Measurements from ENCODE around the gene TUBGCP2.

The TUBGCP2 gene

DNA sequence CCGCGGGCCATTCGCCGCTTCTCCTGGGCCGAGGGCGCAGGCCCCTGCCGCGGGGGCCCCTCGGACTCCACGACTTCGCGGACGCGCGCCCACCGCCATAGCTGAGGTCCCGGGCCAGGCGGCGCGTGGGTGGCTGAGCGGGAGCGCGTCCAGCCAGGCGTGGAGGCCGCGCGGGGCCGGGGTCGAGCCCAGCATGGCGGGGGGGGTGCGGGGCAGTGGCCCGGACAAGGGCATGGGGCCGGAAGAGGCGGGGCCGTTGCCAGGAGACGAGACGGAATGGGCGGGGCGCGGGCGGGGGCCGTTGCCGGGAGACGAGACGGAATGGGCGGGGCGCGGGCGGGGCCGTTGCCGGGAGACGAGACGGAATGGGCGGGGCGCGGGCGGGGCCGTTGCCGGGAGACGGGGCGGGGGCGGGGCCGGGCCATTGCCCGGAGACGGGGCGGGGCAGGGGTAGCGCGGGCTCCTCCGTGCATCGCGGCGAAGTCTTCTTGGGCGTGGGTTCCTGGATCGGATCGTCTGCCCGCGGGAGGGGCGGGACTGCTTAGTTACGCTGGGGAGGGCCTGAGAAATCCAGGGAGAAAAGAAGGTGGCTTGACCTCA is 46.8 kb downstream of the TUBGCP2 start:
- peak; percentile 69 for DNase-seq

DNA sequence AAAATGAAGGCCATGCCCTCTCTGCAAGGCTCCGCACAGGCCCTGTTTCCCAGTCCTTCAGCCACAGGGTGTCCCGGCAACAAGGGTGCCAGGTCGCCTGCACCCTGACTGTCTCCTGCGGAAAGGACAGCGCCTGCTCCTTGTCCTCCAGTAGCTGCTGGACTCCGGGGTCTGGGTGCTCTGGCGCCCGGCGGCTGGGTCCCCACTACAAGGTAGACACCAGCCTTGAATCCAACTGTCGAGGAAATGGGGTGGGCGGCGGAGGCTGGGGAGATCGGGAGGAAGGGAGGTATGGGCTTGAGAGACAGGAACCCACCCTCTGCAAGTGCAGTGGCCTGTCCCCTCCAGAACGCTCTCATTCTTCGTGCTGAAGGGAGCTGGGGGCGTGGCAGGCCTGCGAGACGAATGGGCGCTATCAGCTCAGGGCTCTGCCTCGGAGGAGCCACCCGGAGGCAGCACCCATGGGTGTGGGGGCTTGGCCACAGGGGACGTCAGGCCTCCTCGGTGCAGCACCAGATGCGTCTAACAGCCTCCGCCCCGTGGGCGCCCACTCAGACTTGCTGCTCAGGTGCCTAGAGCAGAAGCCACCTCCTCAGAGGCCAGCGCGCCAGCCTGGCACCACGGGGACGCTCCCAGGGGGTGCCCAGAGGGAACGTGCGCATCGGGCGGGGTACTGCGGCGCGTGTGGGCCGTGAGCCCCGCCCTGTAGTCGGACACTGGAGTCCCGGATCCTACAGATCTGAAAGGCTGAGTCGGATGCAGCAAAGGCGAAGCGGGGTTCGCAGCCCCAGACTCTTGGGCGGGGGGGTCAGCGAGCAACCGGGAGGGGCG is 47.6 kb downstream of the TUBGCP2 start:
- DNase-seq = peak; percentile 42

DNA sequence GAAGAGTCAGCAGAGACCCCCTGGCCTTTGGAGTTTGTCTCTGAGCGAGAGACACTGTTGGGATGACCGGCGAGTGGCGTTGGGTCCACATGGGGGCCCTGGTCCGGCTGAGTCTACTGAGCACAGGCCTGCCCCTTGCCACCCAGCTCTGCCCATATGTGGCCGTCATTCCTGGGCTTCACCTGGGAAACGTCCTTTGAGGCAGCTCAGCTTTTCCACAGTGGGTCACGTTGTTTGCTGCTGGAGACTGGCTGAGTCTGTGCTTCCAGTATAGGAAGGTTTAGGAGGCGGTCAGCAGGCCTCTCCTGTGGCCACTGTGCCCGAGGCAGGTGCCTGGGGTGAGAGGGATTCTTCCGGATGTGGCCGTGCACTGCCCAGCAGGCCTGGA is 49.1 kb downstream of the TUBGCP2 start:
- DNase-seq = no peak

DNA sequence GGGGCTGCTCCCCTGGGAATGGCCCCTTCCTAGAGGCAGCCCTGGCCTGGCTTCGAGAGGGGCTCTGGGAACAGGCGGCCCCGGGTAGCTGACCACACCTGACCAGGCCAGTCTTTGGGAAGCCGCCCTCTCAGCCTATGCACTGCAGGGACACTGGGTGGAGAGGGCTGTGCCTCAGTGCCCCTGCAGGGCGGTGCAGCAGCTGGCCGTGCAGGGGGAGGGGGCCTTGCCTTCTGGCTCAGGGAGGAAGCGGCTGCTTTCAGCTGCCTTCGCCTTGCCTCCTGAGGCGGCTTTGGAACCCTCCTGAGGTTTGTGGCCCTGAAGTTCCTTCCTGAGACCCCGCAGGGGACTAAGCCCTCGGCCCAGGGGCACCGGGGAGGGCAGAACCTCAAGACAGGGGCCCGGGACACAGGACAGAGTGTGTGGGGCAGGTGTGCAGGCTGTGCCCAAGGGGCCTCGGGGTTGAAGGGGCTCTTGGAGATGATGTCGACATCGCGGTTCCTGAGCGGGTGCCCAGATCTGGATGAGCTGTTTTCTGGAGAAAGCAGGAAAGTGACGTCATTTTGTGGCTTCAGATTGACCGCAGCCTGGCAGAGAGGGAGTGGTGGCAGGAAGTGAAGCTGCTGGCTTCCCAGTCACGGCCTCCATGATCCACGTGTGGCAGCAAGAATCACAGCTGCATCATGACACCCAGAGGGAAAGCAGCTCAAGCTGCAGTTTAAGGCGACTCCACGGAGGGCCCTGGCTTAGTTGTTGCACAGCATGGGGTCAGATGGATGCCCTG is 49.7 kb downstream of the TUBGCP2 start:
- DNase-seq = peak; percentile 78

DNA sequence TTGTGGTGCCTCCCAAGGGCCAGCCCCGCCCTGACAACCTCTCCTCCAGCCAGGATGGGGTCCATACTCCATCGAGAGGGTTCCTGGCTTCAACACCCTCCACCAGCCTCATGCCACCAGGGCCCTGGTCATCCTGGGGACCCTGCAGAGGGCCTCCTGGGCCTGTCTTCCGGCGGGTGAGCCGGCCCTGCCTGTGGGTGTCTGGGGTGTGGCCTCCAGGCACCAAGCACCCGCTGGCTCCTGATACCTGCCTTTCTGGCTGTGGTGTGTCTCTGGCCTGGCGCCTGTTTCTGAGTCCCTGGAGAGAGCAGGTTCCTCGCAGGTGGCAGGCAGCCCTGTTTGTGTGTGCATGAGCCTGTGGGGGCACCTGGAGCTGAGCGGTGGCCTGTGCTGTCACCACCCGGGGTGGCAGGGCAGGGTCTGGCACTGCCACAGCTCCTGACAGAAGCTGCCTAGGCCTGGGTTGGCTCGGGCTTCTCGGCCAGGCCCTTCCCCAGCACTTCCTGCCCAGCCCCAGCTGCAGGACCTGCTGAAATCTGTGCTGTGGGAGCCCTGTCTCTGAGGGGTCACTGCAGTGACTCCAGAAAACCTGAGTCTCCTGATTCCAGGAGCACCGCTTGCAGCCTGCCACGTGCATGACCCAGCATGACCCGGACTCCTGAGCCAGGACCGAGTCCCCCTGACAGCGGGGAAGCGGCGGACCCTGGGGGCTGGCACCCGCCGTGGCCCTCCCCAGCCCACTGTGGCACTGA is 50.4 kb downstream of the TUBGCP2 start:
- no peak for DNase-seq

DNA sequence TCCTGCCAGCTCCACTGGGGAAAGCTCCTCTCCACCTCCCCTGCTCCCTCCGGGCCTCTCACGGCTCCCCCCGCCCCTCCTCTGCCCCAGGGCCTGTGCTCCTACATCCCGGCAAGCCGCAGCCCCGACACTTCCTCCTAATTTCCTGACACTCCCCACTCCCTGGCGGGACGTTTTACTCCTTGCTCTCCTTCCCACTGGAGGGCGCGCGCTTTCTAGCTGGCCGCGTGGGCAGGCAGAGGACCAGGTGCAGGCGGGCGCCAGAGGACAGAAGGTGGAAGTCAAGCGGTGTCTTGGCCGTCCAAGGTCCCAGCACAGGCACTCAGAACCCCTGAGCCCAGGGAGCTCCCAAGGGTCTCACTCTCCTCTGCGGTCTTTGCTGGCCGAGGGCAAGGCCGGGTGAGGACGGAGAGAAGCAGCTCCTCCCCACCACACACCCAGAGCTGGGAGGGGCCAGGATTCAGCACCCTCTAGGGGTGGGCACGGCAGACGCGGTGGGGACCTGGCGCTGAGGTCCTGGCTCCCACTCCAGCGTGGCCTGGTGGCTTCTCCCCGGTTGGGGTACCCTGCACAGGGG is 51.1 kb downstream of the TUBGCP2 start:
- no peak for DNase-seq

DNA sequence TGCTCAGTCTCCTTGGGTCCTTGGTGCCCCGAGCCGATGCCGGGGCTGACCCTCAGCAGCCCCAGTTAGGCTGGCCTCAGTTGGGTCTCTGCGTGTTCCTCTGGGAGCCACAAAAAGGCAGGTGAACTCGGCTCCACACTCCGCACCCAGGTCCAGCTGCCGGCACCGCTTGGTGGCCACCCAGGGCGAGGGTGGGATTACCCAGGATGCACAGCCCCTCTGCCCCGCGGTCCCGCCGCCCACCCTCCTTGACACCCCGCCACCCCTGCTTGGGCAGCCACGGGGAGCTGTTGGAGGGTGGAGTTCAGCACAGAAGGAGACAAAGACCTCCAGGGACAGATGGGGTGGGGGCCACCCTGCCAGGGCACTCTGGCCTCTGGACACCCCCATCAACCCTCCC is 53.3 kb downstream of the TUBGCP2 start:
- no peak for DNase-seq

DNA sequence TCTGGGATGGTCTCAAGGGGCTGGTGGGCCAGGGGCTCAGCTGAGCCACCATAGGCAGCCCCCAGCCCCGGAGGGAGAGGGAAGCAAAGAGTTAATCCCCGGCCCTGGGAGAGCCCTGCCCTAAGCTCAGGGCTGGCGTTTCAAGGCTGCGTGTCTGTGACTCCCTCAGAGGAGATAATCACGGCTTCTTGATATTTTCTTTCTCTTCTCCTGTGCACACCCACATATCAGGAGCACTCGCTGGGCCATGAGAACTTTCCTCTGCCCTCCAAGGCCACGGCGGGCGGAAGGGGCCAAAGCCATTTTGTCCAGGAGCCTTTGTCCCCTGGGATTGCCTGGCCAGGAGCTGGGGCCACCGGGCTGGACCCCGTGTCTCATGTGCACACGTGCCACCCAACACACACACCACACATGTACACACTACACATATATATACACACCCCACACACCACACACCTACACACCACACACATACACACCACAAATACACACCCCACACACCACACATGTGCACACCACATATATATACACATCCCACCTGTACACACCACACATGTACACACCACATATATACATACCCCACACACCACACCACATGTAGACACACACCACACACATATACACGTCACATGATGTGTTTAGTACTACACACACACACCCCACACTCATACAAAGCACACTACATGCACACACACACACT is 54.1 kb downstream of the TUBGCP2 start:
- no peak for DNase-seq

DNA sequence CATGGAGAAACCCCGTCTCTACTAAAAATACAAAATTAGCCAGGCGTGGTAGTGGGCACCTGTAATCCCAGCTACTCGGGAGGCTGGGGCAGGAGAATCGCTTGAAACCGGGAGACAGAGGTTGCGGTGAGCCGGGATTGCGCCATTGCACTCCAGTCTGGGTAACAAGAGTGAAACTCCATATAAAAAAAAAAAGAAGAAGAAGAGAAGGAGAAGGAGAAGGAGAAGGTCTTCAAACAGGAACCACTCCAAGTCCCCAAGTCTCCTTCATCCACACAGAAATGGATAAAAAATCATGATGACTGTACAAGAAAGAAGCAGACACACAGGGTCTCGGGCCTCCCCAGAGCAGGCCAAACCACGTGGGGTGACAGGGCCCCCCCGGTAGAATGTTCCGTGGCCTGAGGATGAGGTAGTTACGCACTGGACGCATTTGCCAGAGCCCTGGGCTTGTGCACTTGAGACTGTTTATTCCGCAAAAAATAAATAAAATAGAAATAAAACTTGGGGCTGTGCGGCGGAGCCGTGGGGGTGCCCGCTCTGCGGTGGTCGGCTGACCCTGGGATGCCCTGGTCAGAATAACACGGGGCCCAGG is 55.2 kb downstream of the TUBGCP2 start:
- no peak for DNase-seq

DNA sequence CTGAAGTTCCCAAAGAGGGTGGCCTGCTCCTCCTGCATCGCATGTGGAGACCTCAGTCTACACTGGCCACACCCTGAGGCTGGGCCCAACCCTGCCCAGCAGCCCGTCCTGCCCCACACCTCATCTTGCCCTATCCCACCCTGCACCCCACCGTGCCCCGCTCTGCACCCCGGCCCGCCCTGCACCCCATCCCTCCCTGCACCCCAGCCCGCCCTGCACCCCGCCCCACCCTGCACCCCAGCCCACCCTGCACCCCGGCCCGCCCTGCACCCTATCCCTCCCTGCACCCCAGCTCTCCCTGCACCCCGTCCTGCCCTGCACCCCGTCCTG is 56.5 kb downstream of the TUBGCP2 start:
- DNase-seq = no peak

DNA sequence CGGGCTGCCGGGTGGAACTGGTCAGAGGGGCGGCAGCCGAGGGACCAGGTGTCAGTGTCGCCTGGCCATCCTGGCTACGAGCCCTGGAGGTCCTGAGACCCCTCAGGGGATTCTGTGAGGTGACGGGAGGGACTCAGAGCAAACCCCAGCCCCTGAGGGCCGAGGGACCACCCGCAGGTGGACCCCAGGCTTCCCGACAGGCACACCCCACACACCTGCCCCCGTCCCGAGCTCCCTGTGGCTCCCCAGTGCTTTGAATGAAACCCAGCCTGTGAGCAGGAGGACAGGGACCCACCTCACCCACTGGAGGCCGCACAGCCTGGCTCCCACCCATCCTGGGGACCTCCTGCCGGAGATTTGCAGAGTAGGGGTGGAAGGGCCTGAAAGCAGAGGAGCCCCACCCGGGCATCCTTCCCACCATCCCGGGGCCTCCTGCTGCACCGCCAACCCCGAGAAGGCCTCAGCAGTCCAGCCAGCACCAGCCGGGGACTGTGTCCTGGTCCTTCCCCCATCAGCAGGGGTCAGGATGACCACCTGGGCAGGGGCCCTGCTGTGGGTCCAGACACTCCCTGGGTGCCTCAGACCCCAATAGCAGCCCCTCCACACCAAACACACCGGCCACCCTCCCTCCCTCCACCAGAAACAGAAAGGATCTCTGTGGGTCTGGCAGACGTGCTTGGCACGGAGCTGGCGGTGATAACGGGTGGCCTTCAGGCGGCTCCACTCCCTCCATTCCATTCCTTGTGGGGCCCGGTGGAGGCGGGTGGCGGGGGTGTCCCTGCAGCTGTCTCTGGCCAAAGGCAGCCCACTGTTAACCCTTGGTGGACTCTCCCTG is 57.1 kb downstream of the TUBGCP2 start:
- no peak for DNase-seq

DNA sequence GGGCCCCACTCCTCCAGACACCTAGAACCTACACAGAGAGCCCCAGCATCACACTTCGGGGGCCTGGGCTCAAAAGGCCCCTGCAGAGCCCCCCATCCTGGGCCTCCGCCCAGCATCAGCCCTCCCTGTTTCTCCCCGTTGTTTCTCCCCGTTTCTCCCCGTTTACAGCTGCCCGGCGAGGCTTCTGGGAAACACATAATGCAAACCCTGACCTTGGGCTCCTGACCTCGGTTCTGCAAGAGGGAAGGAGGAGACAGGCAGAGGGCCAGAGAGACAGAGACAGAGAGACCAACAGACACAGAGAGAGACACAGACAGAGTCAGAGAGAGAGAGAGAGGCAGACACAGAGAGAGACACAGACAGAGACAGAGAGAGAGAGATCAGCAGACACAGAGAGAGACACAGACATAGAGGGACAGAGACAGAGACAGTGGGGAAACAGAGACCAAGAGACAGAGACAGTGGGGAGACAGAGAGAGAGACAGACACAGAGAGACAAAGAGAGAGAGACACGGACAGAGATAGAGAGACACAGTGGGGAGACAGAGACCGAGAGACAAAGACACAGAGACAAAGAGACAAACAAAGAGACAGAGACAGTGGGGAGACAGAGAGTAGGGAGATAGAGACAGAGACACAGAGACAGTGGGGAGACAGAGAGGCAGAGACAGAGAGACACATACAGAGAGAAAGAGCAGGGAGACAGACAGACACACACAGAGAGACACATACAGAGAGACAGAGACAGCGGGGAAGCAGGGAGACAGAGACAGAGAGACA is 58.5 kb downstream of the TUBGCP2 start:
- no peak for DNase-seq

DNA sequence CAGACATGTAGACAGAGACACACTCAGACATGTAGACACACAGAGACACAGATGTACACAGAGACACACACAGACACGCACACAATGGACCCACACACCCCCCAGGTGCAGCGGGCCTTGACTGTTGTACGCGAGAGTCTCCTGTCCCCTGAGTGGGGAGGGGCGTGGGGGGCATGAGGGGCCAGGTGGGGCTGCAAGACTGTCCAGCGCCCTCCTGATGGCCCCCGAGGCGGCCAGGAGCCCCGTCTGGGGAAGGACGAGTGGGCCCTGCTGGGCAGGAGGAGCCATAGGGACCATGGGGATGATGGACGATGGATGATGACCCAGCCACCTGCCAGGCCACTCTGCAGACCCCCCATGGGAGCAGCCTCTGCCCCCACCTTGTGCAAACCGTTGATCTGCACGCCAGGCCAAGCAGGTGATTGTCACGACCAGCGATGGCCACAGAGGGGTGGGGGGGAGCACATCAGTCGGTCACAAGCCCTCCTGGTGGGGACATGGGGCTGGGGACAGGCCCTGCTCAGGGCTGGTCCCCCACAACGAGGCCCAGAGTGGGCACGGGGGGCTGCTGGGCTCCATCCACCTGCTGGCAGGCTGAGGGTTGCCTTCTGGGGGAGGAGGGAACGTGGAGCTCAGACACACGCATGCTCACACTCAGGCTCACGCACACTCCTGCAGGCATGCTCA is 59.4 kb downstream of the TUBGCP2 start:
- no peak for DNase-seq

DNA sequence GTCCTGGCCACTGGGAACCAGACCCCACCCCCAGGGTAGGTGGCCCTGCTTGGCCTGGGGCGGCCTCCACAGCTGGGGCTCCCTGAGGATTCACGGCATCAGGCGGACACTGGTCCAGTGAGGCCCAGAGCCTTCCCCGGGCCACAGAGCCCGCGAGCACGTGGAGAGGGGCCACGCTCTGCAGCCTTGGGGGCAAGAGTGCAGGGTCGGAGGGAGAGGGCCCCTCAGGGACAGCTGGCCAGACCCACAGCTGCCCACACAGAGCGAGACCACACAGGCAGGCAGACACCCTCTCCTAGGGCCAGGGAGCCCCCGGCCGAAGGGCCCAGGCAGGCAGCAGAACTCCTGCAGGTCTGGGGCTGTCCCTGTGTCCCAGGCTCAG is 60.3 kb downstream of the TUBGCP2 start:
- DNase-seq = no peak

DNA sequence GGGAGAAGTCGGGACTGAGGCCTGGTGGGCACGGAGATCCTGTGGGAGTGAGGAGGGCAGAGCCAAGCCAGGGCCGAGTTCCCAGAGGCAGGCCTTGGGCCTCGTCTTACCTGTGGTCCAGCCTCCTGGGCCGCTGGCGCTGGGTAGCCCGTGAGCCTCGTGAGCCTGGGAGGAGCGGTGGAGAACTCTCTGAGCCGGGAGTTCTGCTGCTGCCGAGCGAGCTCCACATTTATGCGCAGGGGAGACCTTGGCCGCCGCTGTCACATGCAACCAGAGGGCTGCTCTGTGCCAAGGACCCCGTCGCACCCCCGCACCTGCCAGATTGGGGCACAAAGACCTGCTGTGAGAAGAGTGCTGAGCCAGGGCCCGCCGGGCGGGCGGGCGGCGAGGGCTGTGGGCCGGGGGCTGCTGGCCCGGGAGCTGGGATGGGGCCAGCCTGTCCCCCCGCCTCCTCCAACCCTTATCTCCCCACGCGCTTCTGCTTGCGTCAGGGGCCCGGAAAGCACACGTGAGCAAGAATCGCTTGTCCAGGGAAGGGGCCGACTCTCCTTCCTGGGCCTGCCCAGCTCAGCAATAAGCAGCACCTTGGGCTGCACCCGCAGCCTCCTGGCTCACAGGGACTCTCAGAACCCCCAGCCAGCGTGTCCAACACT is 60.9 kb downstream of the TUBGCP2 start:
- DNase-seq = no peak

DNA sequence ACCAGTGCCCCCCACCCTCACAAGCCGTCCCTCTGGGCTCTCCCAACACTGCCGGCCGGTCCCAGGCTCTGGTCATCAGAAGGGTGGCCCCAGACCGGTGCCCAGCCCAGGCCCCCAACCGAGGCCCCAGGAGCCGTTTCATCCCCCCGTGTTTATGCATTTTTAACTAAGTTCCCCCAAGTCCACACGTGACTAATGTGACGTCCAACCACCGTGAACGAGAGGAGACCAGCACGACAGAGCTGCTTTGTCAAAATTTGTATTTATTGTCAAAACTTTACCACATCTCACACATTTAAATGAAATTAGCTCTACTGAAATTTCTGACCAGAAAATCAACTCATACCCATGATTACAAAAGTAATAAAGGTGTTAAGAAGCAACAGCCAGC is 62.4 kb downstream of the TUBGCP2 start:
- no peak for DNase-seq

DNA sequence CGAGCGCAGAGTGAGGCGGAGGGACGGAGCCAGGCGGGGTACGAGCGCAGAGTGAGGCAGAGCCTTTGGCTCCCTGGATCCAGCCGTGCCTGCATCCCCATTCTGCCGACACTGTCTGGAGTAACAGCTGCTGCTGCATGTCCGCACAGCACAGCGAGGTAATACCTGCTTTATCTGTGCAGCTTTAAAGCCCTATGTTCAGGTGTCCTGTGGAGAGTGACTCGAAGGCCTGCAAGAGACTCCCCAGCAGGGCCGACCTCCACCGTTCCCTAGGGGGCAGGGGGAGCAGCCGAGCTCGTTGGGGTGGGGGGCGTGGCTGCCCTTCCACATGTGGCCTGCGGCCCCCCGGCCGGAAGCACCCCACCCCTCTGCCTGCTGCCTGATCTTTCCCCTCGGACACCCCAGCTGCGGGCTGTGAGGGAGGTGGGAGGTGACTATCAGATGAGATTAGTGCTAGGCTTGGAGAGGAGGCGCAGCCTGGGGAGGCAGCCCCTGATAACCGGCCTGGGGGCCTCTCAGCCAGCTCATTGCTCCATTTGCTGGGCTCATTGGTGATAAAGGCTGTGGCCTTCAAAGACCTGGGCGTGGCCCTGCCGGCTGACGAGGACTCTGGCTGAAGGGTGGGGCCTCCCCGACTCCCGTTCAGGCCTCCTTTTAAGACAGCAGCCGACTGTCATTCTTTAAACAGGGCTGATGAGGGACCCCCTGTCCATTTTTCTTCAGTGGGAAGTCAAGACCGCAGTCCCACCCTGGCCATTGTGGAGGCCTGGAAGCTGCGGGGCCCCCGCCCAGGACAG is 63.0 kb downstream of the TUBGCP2 start:
- no peak for DNase-seq

DNA sequence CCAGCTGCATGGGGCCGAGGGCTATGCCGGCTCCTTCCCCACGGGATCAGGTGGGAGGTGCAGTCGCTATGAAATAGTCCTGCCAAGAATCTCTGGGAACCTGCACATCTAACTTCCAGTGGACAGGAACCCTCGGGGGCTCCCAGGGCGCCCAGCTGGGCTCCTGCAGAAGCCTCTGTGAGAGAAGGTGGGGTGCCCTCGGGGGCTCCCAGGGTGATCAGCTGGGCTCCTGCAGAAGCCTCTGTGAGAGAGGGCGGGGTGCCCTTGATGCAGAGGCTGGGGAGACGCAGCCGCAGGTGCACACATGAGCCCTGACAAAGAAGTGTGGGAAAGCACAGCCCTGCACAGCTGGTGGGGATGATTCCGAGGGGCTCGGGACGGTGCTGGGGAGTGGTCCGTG is 65.1 kb downstream of the TUBGCP2 start:
- no peak for DNase-seq

Data from activated T-cell treated with anti-CD3 and anti-CD28 coated beads for 4 hours (primary cell).